H1 (cell line): ENCODE results near the gene CAPN10. TPM values are rescaled to one million over a fixed set of nuclear protein-coding genes. Genes with fewer than 3 reads are reported as not detected.

Experiments
- CTCF ChIA-PET: fragments of 300-600 bp; sonication (Branson Sonifier 250); formaldehyde crosslinking; loops from one replicate; lab custom pipeline; 2021; ENCODE audit not compliant: partially characterized antibody; lab: Charles Lee
- POLR2A ChIA-PET: fragments of 300-600 bp; sonication (Branson Sonifier 250); formaldehyde crosslinking; loops from one replicate; lab custom pipeline; 2021; ENCODE audit warnings: inconsistent platforms; ENCODE audit not compliant: partially characterized antibody; lab: Charles Lee
- DNase-seq, 2 experiments: peaks; one replicate each; pipeline versions ENCODE4 v3.0.0 to v3.0.0-alpha.2; 2010 to 2022; ENCODE audit warnings: low spot score in 2 of 2, low read depth in 1 of 2, mixed read lengths in 1 of 2
- FAIRE-seq: peaks from 2 replicates; lab custom pipeline; 2011; peaks lifted over from hg19 to GRCh38; lab: Jason Lieb, UNC
- H2AFZ ChIP-seq: 2 replicates; pipeline ENCODE4 v1.8.1; 2012; ENCODE audit warnings: low read length, inconsistent platforms
- H2AK5ac ChIP-seq: 2 replicates; pipeline ENCODE4 v1.6.1; 2013; ENCODE audit warnings: low read depth, low read length
- H2BK120ac ChIP-seq: replicated peaks from 2 replicates; pipeline ENCODE3; 2013; ENCODE audit warnings: low read depth, low read length, inconsistent platforms
- H2BK12ac ChIP-seq: 2 replicates; pipeline ENCODE4 v1.6.1; 2013; ENCODE audit warnings: low read depth, low read length
- H2BK15ac ChIP-seq: 2 replicates; pipeline ENCODE4 v1.6.1; 2013; ENCODE audit warnings: low read length
- H2BK20ac ChIP-seq: 2 replicates; pipeline ENCODE4 v1.6.1; 2013; ENCODE audit warnings: low read length
- H2BK5ac ChIP-seq: 2 replicates; pipeline ENCODE4 v1.6.1; 2013; ENCODE audit warnings: low read depth, low read length
- H3K14ac ChIP-seq: 2 replicates; pipeline ENCODE4 v1.6.1; 2013; ENCODE audit warnings: inconsistent platforms; ENCODE audit not compliant: insufficient read length
- H3K18ac ChIP-seq: 2 replicates; pipeline ENCODE4 v1.6.1; 2013; ENCODE audit warnings: low read length; ENCODE audit errors: extremely low read depth
- H3K23ac ChIP-seq: 2 replicates; pipeline ENCODE4 v1.6.1; 2013; ENCODE audit warnings: inconsistent platforms; ENCODE audit not compliant: insufficient read length
- H3K23me2 ChIP-seq: 2 replicates; pipeline ENCODE4 v1.6.1; 2013; ENCODE audit warnings: low read depth, low read length
- H3K27ac ChIP-seq: 2 replicates; pipeline ENCODE4 v1.6.1; 2011; ENCODE audit warnings: low read depth, low read length, inconsistent platforms
- H3K27me3 ChIP-seq, 4 experiments: replicated peaks in 1 of 4; 1 replicate in 1 of 4; 2 replicates in 3 of 4; pipeline versions ENCODE4 v1.6.1 to v1.8.1; 2011 to 2013; ENCODE audit warnings: low read length in 3 of 4, mild to moderate bottlenecking in 3 of 4, inconsistent platforms in 2 of 4, mixed read lengths in 2 of 4, moderate library complexity in 1 of 4; ENCODE audit not compliant: control insufficient read depth in 3 of 4, insufficient read depth in 3 of 4; ENCODE audit errors: extremely low read depth in 1 of 4
- H3K36me3 ChIP-seq, 4 experiments: 2 replicates each; pipeline versions ENCODE4 v1.6.1 to v1.8.1; 2011 to 2013; ENCODE audit warnings: mild to moderate bottlenecking in 4 of 4, low read length in 3 of 4, moderate library complexity in 2 of 4, control low read depth in 1 of 4, inconsistent platforms in 1 of 4; ENCODE audit not compliant: insufficient read depth in 4 of 4, control insufficient read depth in 2 of 4
- H3K4ac ChIP-seq: replicated peaks from 2 replicates; pipeline ENCODE3; 2013; ENCODE audit warnings: low read length, low read depth, mixed read lengths, inconsistent platforms; ENCODE audit not compliant: insufficient read length
- H3K4me1 ChIP-seq, 4 experiments: replicated peaks in 1 of 4; 1 replicate in 1 of 4; 2 replicates in 3 of 4; pipeline versions ENCODE4 v1.6.1 to v1.8.1; 2011 to 2013; ENCODE audit warnings: low read length in 3 of 4, inconsistent platforms in 2 of 4, mixed read lengths in 1 of 4; ENCODE audit not compliant: insufficient read depth in 4 of 4, control insufficient read depth in 3 of 4
- H3K4me2 ChIP-seq, 2 experiments: 2 replicates each; pipeline versions ENCODE4 v1.6.1 to v1.8.1; 2011 to 2013; ENCODE audit warnings: low read depth in 2 of 2, low read length in 2 of 2, control low read depth in 1 of 2, inconsistent platforms in 1 of 2, mild to moderate bottlenecking in 1 of 2; ENCODE audit not compliant: insufficient read depth in 1 of 2
- H3K4me3 ChIP-seq, 4 experiments: fragments of 200-600, 300-600 bp in 1 of 4; sonication (generic), shearing (Covaris generic), sonication (Bioruptor Twin) in 1 of 4; 2 replicates each; pipeline versions ENCODE4 v1.5.1 to v1.8.1; 2011 to 2016; ENCODE audit warnings: low read length in 4 of 4, low read depth in 3 of 4, control low read depth in 2 of 4, inconsistent platforms in 2 of 4, mild to moderate bottlenecking in 2 of 4, mixed read lengths in 1 of 4, moderate library complexity in 1 of 4; ENCODE audit not compliant: insufficient read depth in 2 of 4; ENCODE audit errors: extremely low read depth in 1 of 4
- H3K56ac ChIP-seq: replicated peaks from 2 replicates; pipeline ENCODE3; 2013; ENCODE audit warnings: low read depth, mild to moderate bottlenecking, mixed read lengths, low read length, inconsistent platforms; ENCODE audit not compliant: insufficient read length
- H3K79me1 ChIP-seq: 2 replicates; pipeline ENCODE4 v1.6.1; 2013; ENCODE audit warnings: low read depth, low read length, control low read depth
- H3K79me2 ChIP-seq, 2 experiments: 2 replicates each; pipeline versions ENCODE4 v1.6.1 to v1.8.1; 2012 to 2013; ENCODE audit warnings: low read length in 2 of 2, mild to moderate bottlenecking in 2 of 2, inconsistent platforms in 1 of 2; ENCODE audit not compliant: insufficient read depth in 2 of 2, control insufficient read depth in 1 of 2
- H3K9ac ChIP-seq, 4 experiments: replicated peaks in 1 of 4; 1 replicate in 1 of 4; 2 replicates in 3 of 4; pipeline versions ENCODE4 v1.6.1 to v1.8.1; 2011 to 2013; ENCODE audit warnings: low read depth in 3 of 4, low read length in 3 of 4, control low read depth in 2 of 4, mild to moderate bottlenecking in 2 of 4, moderate library complexity in 2 of 4, inconsistent platforms in 1 of 4; ENCODE audit errors: extremely low read depth in 1 of 4
- H3K9me3 ChIP-seq, 2 experiments: 2 replicates each; pipeline versions ENCODE4 v1.6.1 to v1.8.1; 2012 to 2013; ENCODE audit warnings: mild to moderate bottlenecking in 2 of 2, moderate library complexity in 2 of 2, control low read depth in 1 of 2, inconsistent platforms in 1 of 2, low read depth in 1 of 2, low read length in 1 of 2, mixed read lengths in 1 of 2; ENCODE audit not compliant: insufficient read depth in 2 of 2
- H4K20me1 ChIP-seq, 2 experiments: replicated peaks in 1 of 2; 2 replicates each; pipeline versions ENCODE3 to v1.8.1; 2011 to 2013; ENCODE audit warnings: inconsistent platforms in 2 of 2, low read length in 2 of 2, mild to moderate bottlenecking in 1 of 2; ENCODE audit not compliant: insufficient read depth in 2 of 2, control insufficient read depth in 1 of 2
- H4K5ac ChIP-seq: 2 replicates; pipeline ENCODE4 v1.6.1; 2013; ENCODE audit warnings: low read length, low read depth, mixed read lengths, inconsistent platforms; ENCODE audit not compliant: insufficient read length
- H4K8ac ChIP-seq: 2 replicates; pipeline ENCODE4 v1.8.0; 2013; ENCODE audit warnings: mild to moderate bottlenecking, moderate library complexity, low read length, inconsistent platforms; ENCODE audit not compliant: insufficient read depth; ENCODE audit errors: extremely low read depth
- H4K91ac ChIP-seq: replicated peaks from 2 replicates; pipeline ENCODE3; 2013; ENCODE audit warnings: low read length, mixed read lengths, inconsistent platforms; ENCODE audit not compliant: insufficient read length
- ATF2 ChIP-seq: IDR thresholded peaks from 2 replicates; pipeline ENCODE4 v1.6.1; 2012; ENCODE audit warnings: low read length, inconsistent platforms
- CBX5 ChIP-seq: fragments of 300-800, 300-1000 bp; sonication (generic); IDR thresholded peaks from 2 replicates; pipeline ENCODE4 v1.7.1; 2016; ENCODE audit warnings: antibody characterized with exemption, low read length, low read depth
- CBX8 ChIP-seq: fragments of 300-800, 300-1000 bp; sonication (generic); IDR thresholded peaks from 2 replicates; pipeline ENCODE4 v1.7.1; 2016; ENCODE audit warnings: low read depth, low read length, borderline replicate concordance
- KDM1A ChIP-seq: fragments of 200-600, 300-600 bp; sonication (generic); IDR thresholded peaks from 2 replicates; pipeline ENCODE4 v1.7.1; 2016; ENCODE audit warnings: mild to moderate bottlenecking, low read length, borderline replicate concordance
- KDM4A ChIP-seq: IDR thresholded peaks from one replicate; pipeline ENCODE4 v1.7.1; 2012; ENCODE audit warnings: low read depth, mild to moderate bottlenecking, moderate library complexity, low read length, inconsistent platforms; ENCODE audit not compliant: severe bottlenecking
- KDM5A ChIP-seq: fragments of 200-600 bp; IDR thresholded peaks from 2 replicates; pipeline ENCODE4 v1.7.1; 2012; ENCODE audit warnings: mild to moderate bottlenecking, low read length, inconsistent platforms, mixed read lengths
- RAD21 ChIP-seq, 2 experiments: IDR thresholded peaks in 1 of 2; conservative IDR thresholded peaks in 1 of 2; 2 replicates each; pipeline ENCODE4 v1.6.1; 2011; ENCODE audit warnings: low read depth in 2 of 2, low read length in 2 of 2, improper control_type of control experiment in 1 of 2, inconsistent platforms in 1 of 2, mild to moderate bottlenecking in 1 of 2, moderate library complexity in 1 of 2
- SIRT6 ChIP-seq: IDR thresholded peaks from one replicate; pipeline ENCODE4 v1.7.1; 2012; ENCODE audit warnings: low read length, inconsistent platforms
- SUZ12 ChIP-seq: fragments of 200-600 bp; sonication (generic); IDR thresholded peaks from 2 replicates; pipeline ENCODE4 v1.6.1; 2012; ENCODE audit warnings: mild to moderate bottlenecking, inconsistent platforms, low read length, moderate library complexity, mixed read lengths
- ZNF274 ChIP-seq: IDR thresholded peaks from 2 replicates; pipeline ENCODE4 v1.7.0; 2012; ENCODE audit warnings: low read length, borderline replicate concordance; ENCODE audit errors: extremely low read depth
- WGBS, 2 experiments: shearing (Covaris generic) in 1 of 2; methylation state at CpG; one replicate each; pipeline versions ENCODE4 v1.1.6 to v1.1.7; 2013 to 2015; ENCODE audit warnings: low lambda C conversion rate in 2 of 2, mixed read lengths in 2 of 2, inconsistent platforms in 1 of 2, low coverage in 1 of 2, missing lambda C conversion rate in 1 of 2; ENCODE audit not compliant: insufficient replicate concordance in 2 of 2, insufficient coverage in 1 of 2, insufficient read length in 1 of 2; ENCODE audit errors: extremely low coverage in 1 of 2, missing lambda C conversion rate in 1 of 2; 5-methylcytosine and 5-hydroxymethylcytosine counted together
- polyA plus RNA-seq, 7 experiments: library from polyadenylated mRNA; depleted of rRNA in 3 of 7; stranded (reverse) in 5 of 7; unstranded in 2 of 7; fragments of >200 nt in 5 of 7; fragments of 200-250 nt in 2 of 7; gene quantifications; 1 replicate in 5 of 7; 2 replicates in 1 of 7; 4 replicates in 1 of 7; pipeline versions ENCODE4 v1.2.1 to v1.2.3, GENCODE V29; 2011 to 2013; ENCODE audit warnings: missing spikeins in 2 of 7, mixed read lengths in 2 of 7
- total RNA-seq: library from RNA; stranded (reverse); fragmentation: NEBNext Ultra II Directional; extraction: Animal tissue kit (Norgen Biotek cat#: 25700); gene quantifications from 2 replicates; pipeline ENCODE4 v1.2.1, GENCODE V29; 2021
- TF ChIP-seq, protein P1 (sequence below): IDR thresholded peaks from 2 replicates; pipeline ENCODE4 v1.6.1; 2012; ENCODE audit warnings: inconsistent platforms

Gene CAPN10
- total and polyA plus RNA-seq, 2 of the 8 experiments (the other 6 are each of a cell fraction or from before 2014, with no cell fraction given), result 30.7 to 39.8 TPM

- H3K23ac ChIP-seq, result no peak overlapping the region
- H3K79me2 ChIP-seq, result no peaks in the 10 kb centered on the region
- no peak overlapping the region for H3K18ac ChIP-seq
- H3K9ac ChIP-seq, result no peak overlapping the region; a peak in 1 of 7 replicates
- H3K14ac ChIP-seq, result no peak overlapping the region
- H2BK20ac ChIP-seq, result no peak overlapping the region
- no peak overlapping the region for H3K27ac ChIP-seq
- no peak overlapping the region for H2AFZ ChIP-seq
- DNase-seq (peak; percentile 49 to 84), FAIRE-seq (no peak)
- H3K79me1 ChIP-seq, result no peaks in the 10 kb centered on the region
- peaks cover 0 to 2% (median 0%) of the 10 kb centered on the region in 4 experiments; a peak in 3 of 7 replicates for H3K27me3 ChIP-seq
- 7% methylated on average over 6 of the region's 16 CpGs; no CpG with 5 or more reads in 1 of the 2 experiments for WGBS, 2 experiments
- no peak overlapping the region for H4K8ac ChIP-seq
- CTCF ChIA-PET, result interaction anchor here (0.6 to 1.3 kb wide), 5 partner anchors 11 to 71 kb away, joined by 3 to 5 read pairs (median 4); no protein-coding TSS in a partner anchor
- POLR2A ChIA-PET, result no interaction called here
- no peak overlapping the region for H2BK120ac ChIP-seq
- H4K91ac ChIP-seq, result no peak overlapping the region
- no peaks in the 10 kb centered on the region for H3K36me3 ChIP-seq
- H2BK12ac ChIP-seq, result no peak overlapping the region
- H3K4ac ChIP-seq, result no peak overlapping the region
- no peak overlapping the region for H2AK5ac ChIP-seq
- no peak overlapping the region for H2BK15ac ChIP-seq
- no peaks in the 10 kb centered on the region for H4K20me1 ChIP-seq
- H4K5ac ChIP-seq, result no peak overlapping the region
- peaks cover 0 to 18% of the 10 kb centered on the region in 2 experiments; a peak in 2 of 4 replicates for H3K9me3 ChIP-seq
- no peaks in the 10 kb centered on the region; a peak in 1 of 7 replicates for H3K4me1 ChIP-seq
- no peak overlapping the region for H2BK5ac ChIP-seq
- H3K23me2 ChIP-seq, result no peaks in the 10 kb centered on the region
- no peak overlapping the region for H3K56ac ChIP-seq
- no peak overlapping the region for H3K4me2 ChIP-seq
- no peak overlapping the region for H3K4me3 ChIP-seq
- TF ChIP-seq, protein P1, sequence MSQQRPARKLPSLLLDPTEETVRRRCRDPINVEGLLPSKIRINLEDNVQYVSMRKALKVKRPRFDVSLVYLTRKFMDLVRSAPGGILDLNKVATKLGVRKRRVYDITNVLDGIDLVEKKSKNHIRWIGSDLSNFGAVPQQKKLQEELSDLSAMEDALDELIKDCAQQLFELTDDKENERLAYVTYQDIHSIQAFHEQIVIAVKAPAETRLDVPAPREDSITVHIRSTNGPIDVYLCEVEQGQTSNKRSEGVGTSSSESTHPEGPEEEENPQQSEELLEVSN, result no peak
- TF ChIP-seq KDM4A (no peak), CBX8 (no peak), ZNF274 (no peak), KDM5A (no peak), RAD21 (IDR thresholded peaks at IDR 0.05 in 1 of 2, conservative IDR thresholded peaks at IDR 0.05 in 1 of 2; ENCODE audit: low read depth in 2 of 2, low read length in 2 of 2) (peak; percentile 61 to 76), SIRT6 (no peak), SUZ12 (no peak), ATF2 (no peak), KDM1A (no peak), CBX5 (no peak)
Measured at GRCh38 chr2:240640939-240641338, 54.4 kb downstream of the CAPN10 start.
